ENCODE data around the gene GGA1. TPM values are rescaled to one million over a fixed set of nuclear protein-coding genes. Genes with fewer than 3 reads are reported as not detected.
"Not testable (repeated sequence)": the region's sequence is repeated elsewhere in the genome, so short reads cannot be mapped to it uniquely, and the experiment has no call there.

Gene GGA1
- total RNA-seq, 1 donor from 2014 or later = 78.9 TPM

- intact Hi-C loops (cut with micrococcal nuclease) = loop anchor here (5.0 kb wide), 2 partner anchors 363 to 597 kb away; partner anchors contain the start of genes MAFF and RAC2
- peak; percentile 65 for DNase-seq (ENCODE audit: low spot score)
- no peaks in the 10 kb centered on the region for H3K9me3 Mint-ChIP-seq
- H3K4me3 Mint-ChIP-seq = no peak overlapping the region
- H3K36me3 Mint-ChIP-seq (ENCODE audit: low read depth) = peaks cover 1% of the 10 kb centered on the region
- no peak overlapping the region for H3K27ac Mint-ChIP-seq
- peaks cover 40% of the 10 kb centered on the region for H3K4me1 Mint-ChIP-seq (ENCODE audit: low read depth)
- H3K27me3 Mint-ChIP-seq (ENCODE audit: insufficient read depth) = peaks cover 6% of the 10 kb centered on the region
These were observed 3.8 kb upstream of the GGA1 start for GRCh38 chr22:37604875-37605274.

- H3K9me3 Mint-ChIP-seq = no peaks in the 10 kb centered on the region
- H3K4me1 Mint-ChIP-seq (ENCODE audit: low read depth) = peaks cover 45% of the 10 kb centered on the region
- H3K4me3 Mint-ChIP-seq = peak overlapping the region; percentile 75
- peak; percentile 83 for DNase-seq (ENCODE audit: low spot score)
- H3K27me3 Mint-ChIP-seq (ENCODE audit: insufficient read depth) = peaks cover 6% of the 10 kb centered on the region
- peak overlapping the region; percentile 98 for H3K27ac Mint-ChIP-seq
- peaks cover 1% of the 10 kb centered on the region for H3K36me3 Mint-ChIP-seq (ENCODE audit: low read depth)
- intact Hi-C loops (cut with micrococcal nuclease) = loop anchor here (1.0 to 5.0 kb wide), 4 partner anchors 140 to 595 kb away; partner anchors contain the start of genes GCAT, MAFF and RAC2
These were observed 1.4 kb upstream of the GGA1 start for GRCh38 chr22:37607010-37607934.

GRCh38 chr22:37607935-37608476 lies 628 bp upstream of the GGA1 start:
- Mint-ChIP-seq H3K36me3 (ENCODE audit: low read depth) (peaks cover 1% of the 10 kb centered on the region), H3K27ac (peak overlapping the region; percentile 98)

GRCh38 chr22:37609240-37610152 lies 862 bp downstream of the GGA1 start:
- Mint-ChIP-seq H3K4me3 (peak overlapping the region; percentile 96), H3K4me1 (ENCODE audit: low read depth) (peaks cover 45% of the 10 kb centered on the region), H3K27me3 (ENCODE audit: insufficient read depth) (no peaks in the 10 kb centered on the region), H3K9me3 (no peaks in the 10 kb centered on the region), H3K27ac (peak overlapping the region; percentile 96), H3K36me3 (ENCODE audit: low read depth) (peaks cover 1% of the 10 kb centered on the region)
- intact Hi-C loops (cut with micrococcal nuclease) = loop anchor here (2.0 to 5.0 kb wide), 3 partner anchors 367 to 1081 kb away; partner anchors contain the start of genes EIF3D, MAFF and RAC2
- DNase-seq (ENCODE audit: low spot score) = no peak

More at GRCh38 chr22:37607935-37608476, 628 bp upstream of the GGA1 start:
- Mint-ChIP-seq H3K27me3 (ENCODE audit: insufficient read depth) (peaks cover 1% of the 10 kb centered on the region), H3K4me3 (peak overlapping the region; percentile 75), H3K9me3 (no peaks in the 10 kb centered on the region), H3K4me1 (ENCODE audit: low read depth) (peaks cover 45% of the 10 kb centered on the region)
- no peak for DNase-seq (ENCODE audit: low spot score)
- intact Hi-C loops (cut with micrococcal nuclease) = loop anchor here (1.0 to 5.0 kb wide), 13 partner anchors 16 to 1079 kb away; partner anchors contain the start of genes ANKRD54, EIF3D, GCAT and MAFF

- intact Hi-C loops (cut with micrococcal nuclease); H3K36me3 Mint-ChIP-seq (ENCODE audit: low read depth); DNase-seq (ENCODE audit: low spot score); H3K27me3 Mint-ChIP-seq (ENCODE audit: insufficient read depth); H3K9me3 Mint-ChIP-seq: not testable (repeated sequence)
- Mint-ChIP-seq H3K4me1 (ENCODE audit: low read depth) (peaks cover 40% of the 10 kb centered on the region), H3K27ac (peak overlapping the region; percentile 96), H3K4me3 (peak overlapping the region; percentile 96)
These were observed 1.5 kb downstream of the GGA1 start for GRCh38 chr22:37610153-37610475.

- intact Hi-C loops (cut with micrococcal nuclease) = no loop called here
- no peaks in the 10 kb centered on the region for H3K9me3 Mint-ChIP-seq
- H3K27ac Mint-ChIP-seq = no peak overlapping the region
- no peaks in the 10 kb centered on the region for H3K27me3 Mint-ChIP-seq (ENCODE audit: insufficient read depth)
- H3K4me3 Mint-ChIP-seq = peak overlapping the region; percentile 96
- no peak for DNase-seq (ENCODE audit: low spot score)
- no peaks in the 10 kb centered on the region for H3K36me3 Mint-ChIP-seq (ENCODE audit: low read depth)
- peaks cover 35% of the 10 kb centered on the region for H3K4me1 Mint-ChIP-seq (ENCODE audit: low read depth)
These were observed 2.0 kb downstream of the GGA1 start for GRCh38 chr22:37610480-37611129.

- H3K27ac Mint-ChIP-seq = no peak overlapping the region
- no peaks in the 10 kb centered on the region for H3K27me3 Mint-ChIP-seq (ENCODE audit: insufficient read depth)
- intact Hi-C loops (cut with micrococcal nuclease) = no loop called here
- H3K36me3 Mint-ChIP-seq (ENCODE audit: low read depth) = peaks cover 3% of the 10 kb centered on the region
- H3K4me3 Mint-ChIP-seq = no peak overlapping the region
- peaks cover 30% of the 10 kb centered on the region for H3K4me1 Mint-ChIP-seq (ENCODE audit: low read depth)
- no peaks in the 10 kb centered on the region for H3K9me3 Mint-ChIP-seq
- no peak for DNase-seq (ENCODE audit: low spot score)
These were observed 2.6 kb downstream of the GGA1 start for GRCh38 chr22:37611207-37611606.

- no peaks in the 10 kb centered on the region for H3K4me1 Mint-ChIP-seq (ENCODE audit: low read depth)
- H3K27me3 Mint-ChIP-seq (ENCODE audit: insufficient read depth) = no peaks in the 10 kb centered on the region
- no peaks in the 10 kb centered on the region for H3K9me3 Mint-ChIP-seq
- intact Hi-C loops (cut with micrococcal nuclease) = no loop called here
- H3K4me3 Mint-ChIP-seq = no peak overlapping the region
- DNase-seq (ENCODE audit: low spot score) = no peak
- peaks cover 10% of the 10 kb centered on the region for H3K36me3 Mint-ChIP-seq (ENCODE audit: low read depth)
- no peak overlapping the region for H3K27ac Mint-ChIP-seq
These were observed 7.8 kb downstream of the GGA1 start for GRCh38 chr22:37616201-37617083.

GRCh38 chr22:37617431-37617830 lies 8.8 kb downstream of the GGA1 start:
- Mint-ChIP-seq H3K36me3 (ENCODE audit: low read depth) (peaks cover 10% of the 10 kb centered on the region), H3K9me3 (no peaks in the 10 kb centered on the region), H3K27ac (no peak overlapping the region), H3K27me3 (ENCODE audit: insufficient read depth) (no peaks in the 10 kb centered on the region), H3K4me1 (ENCODE audit: low read depth) (no peaks in the 10 kb centered on the region), H3K4me3 (no peak overlapping the region)
- no peak for DNase-seq (ENCODE audit: low spot score)
- intact Hi-C loops (cut with micrococcal nuclease) = no loop called here

- H3K4me1 Mint-ChIP-seq (ENCODE audit: low read depth) = no peaks in the 10 kb centered on the region
These were observed 9.5 kb downstream of the GGA1 start for GRCh38 chr22:37618072-37618656.

GRCh38 chr22:37618674-37619073 lies 10.0 kb downstream of the GGA1 start:
- Mint-ChIP-seq H3K27ac (no peak overlapping the region), H3K4me1 (ENCODE audit: low read depth) (peaks cover 2% of the 10 kb centered on the region), H3K27me3 (ENCODE audit: insufficient read depth) (no peaks in the 10 kb centered on the region), H3K4me3 (no peak overlapping the region), H3K36me3 (ENCODE audit: low read depth) (peaks cover 11% of the 10 kb centered on the region), H3K9me3 (no peaks in the 10 kb centered on the region)
- intact Hi-C loops (cut with micrococcal nuclease) = no loop called here
- DNase-seq (ENCODE audit: low spot score) = no peak

More at GRCh38 chr22:37618072-37618656, 9.5 kb downstream of the GGA1 start:
- intact Hi-C loops (cut with micrococcal nuclease) = no loop called here
- H3K9me3 Mint-ChIP-seq = no peaks in the 10 kb centered on the region
- no peak overlapping the region for H3K4me3 Mint-ChIP-seq
- DNase-seq (ENCODE audit: low spot score) = no peak
- H3K27ac Mint-ChIP-seq = no peak overlapping the region
- no peaks in the 10 kb centered on the region for H3K27me3 Mint-ChIP-seq (ENCODE audit: insufficient read depth)
- H3K36me3 Mint-ChIP-seq (ENCODE audit: low read depth) = peaks cover 10% of the 10 kb centered on the region
